ENCODE measurements around the gene BLACAT1. TPM values are rescaled to one million over a fixed set of nuclear protein-coding genes. Genes with fewer than 3 reads are reported as not detected.
A peak's percentile ranks its signal among the peaks of the same experiment; 100 is the strongest.

The BLACAT1 gene
- total and polyA plus RNA-seq, 2 of the 13 experiments (the other 11 are each of a cell fraction or from before 2014, with no cell fraction given): 1.2 to 2.8 TPM

MicroRNAs within 50 kb of the gene (microRNA counts, 767-probe panel; counts per million panel counts)
- not detected for microRNA hsa-miR-135b-5p

Small RNA genes within 50 kb of the gene (microRNA-seq; reads per million reads assigned to microRNA genes)
- 2,461 reads per million, percentile 94 among the genes with 10 or more reads in this experiment for gene MIR135B

Small RNA genes within 50 kb of the gene (small RNA-seq; reads per million reads assigned to genes)
- 3.6 to 1,750 (median 806) reads per million in 3 experiments for gene MIR135B (ENCODE audit: insufficient read depth in 2 of 3, insufficient read length in 3 of 3, low read depth in 2 of 3, low replicate concordance in 1 of 3)

Other genes with a start within 250 kb of the BLACAT1 start
- 4.8 and 6.1 TPM in 2 replicates for gene DSTYK, start 244.3 kb downstream of the BLACAT1 start, total RNA-seq (2016; rRNA removed; fragmentation: Illumina TruSeq; extraction: Trizol)
- 2.5 and 2.6 TPM in 2 replicates for gene DSTYK, start 244.3 kb downstream of the BLACAT1 start, polyA plus RNA-seq (2011; rRNA removed)
- 0.21 and 0.24 TPM in 2 replicates for gene TMCC2, start 228.1 kb downstream of the BLACAT1 start, total RNA-seq (2016; rRNA removed; fragmentation: Illumina TruSeq; extraction: Trizol)
- 0.12 and 0.26 TPM in 2 replicates for gene TMCC2, start 228.1 kb downstream of the BLACAT1 start, polyA plus RNA-seq (2011; rRNA removed)
- gene NUAK2, start 134.3 kb downstream of the BLACAT1 start, total RNA-seq (2016; rRNA removed; fragmentation: Illumina TruSeq; extraction: Trizol): 1.1 and 1.2 TPM in 2 replicates
- gene NUAK2, start 134.3 kb downstream of the BLACAT1 start, polyA plus RNA-seq (2011; rRNA removed): 0.68 and 0.75 TPM in 2 replicates
- not detected in 2 replicates for gene KLHDC8A, start 99.1 kb downstream of the BLACAT1 start, total RNA-seq (2016; rRNA removed; fragmentation: Illumina TruSeq; extraction: Trizol)
- gene KLHDC8A, start 99.1 kb downstream of the BLACAT1 start, polyA plus RNA-seq (2011; rRNA removed): not detected in 2 replicates
- gene LEMD1, start 34.0 kb downstream of the BLACAT1 start, total RNA-seq (2016; rRNA removed; fragmentation: Illumina TruSeq; extraction: Trizol): 0.84 and 2.3 TPM in 2 replicates
- 1.4 and 2.1 TPM in 2 replicates for gene LEMD1, start 34.0 kb downstream of the BLACAT1 start, polyA plus RNA-seq (2011; rRNA removed)
- gene CDK18, start 48.6 kb upstream of the BLACAT1 start, total RNA-seq (2016; rRNA removed; fragmentation: Illumina TruSeq; extraction: Trizol): 3.2 and 6.4 TPM in 2 replicates
- gene CDK18, start 48.6 kb upstream of the BLACAT1 start, polyA plus RNA-seq (2011; rRNA removed): 38.8 and 45.3 TPM in 2 replicates
- gene ELK4, start 176.0 kb upstream of the BLACAT1 start, total RNA-seq (2016; rRNA removed; fragmentation: Illumina TruSeq; extraction: Trizol): 13.1 and 15.0 TPM in 2 replicates
- gene ELK4, start 176.0 kb upstream of the BLACAT1 start, polyA plus RNA-seq (2011; rRNA removed): 6.8 and 8.3 TPM in 2 replicates
- 1.9 and 3.4 TPM in 2 replicates for gene SLC45A3, start 224.5 kb upstream of the BLACAT1 start, total RNA-seq (2016; rRNA removed; fragmentation: Illumina TruSeq; extraction: Trizol)
- 4.1 and 7.3 TPM in 2 replicates for gene SLC45A3, start 224.5 kb upstream of the BLACAT1 start, polyA plus RNA-seq (2011; rRNA removed)

All from HepG2 (cell line).